DND-41 (cell line): ENCODE measurements around the gene RNLS.

Experiments
- EZH2 ChIP-seq: IDR thresholded peaks from 3 replicates; pipeline ENCODE4 v1.6.1; 2012; ENCODE audit warnings: borderline replicate concordance, low read depth, mild to moderate bottlenecking, moderate library complexity, low read length, inconsistent platforms; ENCODE audit not compliant: severe bottlenecking
- TF ChIP-seq, protein P1 (sequence below): IDR thresholded peaks from 2 replicates; pipeline ENCODE4 v1.5.1; 2012; ENCODE audit warnings: borderline replicate concordance, low read length, moderate library complexity, mild to moderate bottlenecking; ENCODE audit not compliant: poor library complexity, severe bottlenecking; ENCODE audit errors: extremely low read depth

DNA sequence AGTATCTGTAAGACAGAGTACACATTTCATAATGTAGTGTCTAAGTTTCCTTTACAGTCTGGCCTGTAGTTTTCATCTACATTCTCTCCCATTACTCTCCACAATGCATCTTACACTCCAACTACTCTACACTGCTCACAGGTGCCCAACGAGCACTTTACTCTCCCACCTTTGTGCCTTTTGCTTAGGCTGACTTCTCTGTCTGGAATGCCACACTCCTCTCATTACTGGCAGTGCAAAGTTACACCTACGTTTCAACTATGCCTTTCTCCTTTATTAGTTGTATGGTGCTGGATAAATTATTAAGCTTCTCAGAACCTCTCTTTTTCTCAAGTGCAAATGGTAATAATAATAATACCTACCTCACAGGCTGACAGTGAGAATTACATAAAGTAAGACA, 70.5 kb downstream of the RNLS start:
- TF ChIP-seq EZH2 = no peak
- TF ChIP-seq, protein P1, sequence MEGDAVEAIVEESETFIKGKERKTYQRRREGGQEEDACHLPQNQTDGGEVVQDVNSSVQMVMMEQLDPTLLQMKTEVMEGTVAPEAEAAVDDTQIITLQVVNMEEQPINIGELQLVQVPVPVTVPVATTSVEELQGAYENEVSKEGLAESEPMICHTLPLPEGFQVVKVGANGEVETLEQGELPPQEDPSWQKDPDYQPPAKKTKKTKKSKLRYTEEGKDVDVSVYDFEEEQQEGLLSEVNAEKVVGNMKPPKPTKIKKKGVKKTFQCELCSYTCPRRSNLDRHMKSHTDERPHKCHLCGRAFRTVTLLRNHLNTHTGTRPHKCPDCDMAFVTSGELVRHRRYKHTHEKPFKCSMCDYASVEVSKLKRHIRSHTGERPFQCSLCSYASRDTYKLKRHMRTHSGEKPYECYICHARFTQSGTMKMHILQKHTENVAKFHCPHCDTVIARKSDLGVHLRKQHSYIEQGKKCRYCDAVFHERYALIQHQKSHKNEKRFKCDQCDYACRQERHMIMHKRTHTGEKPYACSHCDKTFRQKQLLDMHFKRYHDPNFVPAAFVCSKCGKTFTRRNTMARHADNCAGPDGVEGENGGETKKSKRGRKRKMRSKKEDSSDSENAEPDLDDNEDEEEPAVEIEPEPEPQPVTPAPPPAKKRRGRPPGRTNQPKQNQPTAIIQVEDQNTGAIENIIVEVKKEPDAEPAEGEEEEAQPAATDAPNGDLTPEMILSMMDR = no peak
